Adipose tissue (tissue), 3 donors: ENCODE results near the gene PSKH1. TPM values are rescaled to one million over a fixed set of nuclear protein-coding genes. Genes with fewer than 3 reads are reported as not detected.
A peak's percentile ranks its signal among the peaks of the same experiment; 100 is the strongest.
"Not testable (repeated sequence)": the region's sequence is repeated elsewhere in the genome, so short reads cannot be mapped to it uniquely, and the experiment has no call there.

ENCODE experiments used
- H3K27ac ChIP-seq: one replicate; pipeline ENCODE4 v1.5.1; 2013; ENCODE audit warnings: low read depth, low read length
- WGBS, 3 donors: extraction: QIAGEN DNeasy Blood & Tissue Kit; methylation state at CpG; one replicate each; pipeline ENCODE4 v1.1.7; 2013; 5-methylcytosine and 5-hydroxymethylcytosine counted together
- polyA plus RNA-seq, 3 donors: library from polyadenylated mRNA; stranded (reverse); fragments of 200-250 nt; gene quantifications; one replicate each; pipeline ENCODE4 v1.2.3, GENCODE V29; 2013
- donor health status: healthy with polysubstance abuse.
- donor health status: Bipolar disorder and iron deficiency.
- donor health status: healthy.

The PSKH1 gene
- polyA plus RNA-seq, 3 donors, result 19.2 to 26.8 (median 23.5) TPM

GRCh38 chr16:67932462-67932840 lies 39.4 kb downstream of the PSKH1 start:
- WGBS, 3 donors, result 64 to 92% (median 91%) methylated on average over 4 of the region's 4 CpGs
- H3K27ac ChIP-seq, result no peak overlapping the region

GRCh38 chr16:67933805-67934204 lies 40.8 kb downstream of the PSKH1 start:
- H3K27ac ChIP-seq, result no peak overlapping the region
- 74 to 88% (median 86%) methylated on average over 7 of the region's 7 CpGs for WGBS, 3 donors

GRCh38 chr16:67934306-67935100 lies 41.4 kb downstream of the PSKH1 start:
- no peak overlapping the region for H3K27ac ChIP-seq
- WGBS, 3 donors, result 34 to 75% (median 72%) methylated on average over 13 of the region's 13 CpGs

- H3K27ac ChIP-seq, result no peak overlapping the region
- WGBS, 3 donors, result 18 to 46% (median 42%) methylated on average over 13 of the region's 13 CpGs
These were observed 42.0 kb downstream of the PSKH1 start for GRCh38 chr16:67935101-67935401.

GRCh38 chr16:67935402-67936123 lies 42.5 kb downstream of the PSKH1 start:
- H3K27ac ChIP-seq, result peak overlapping the region; percentile 57
- 3 to 7% (median 5%) methylated on average over 55 of the region's 55 CpGs for WGBS, 3 donors

GRCh38 chr16:67936124-67936879 lies 43.2 kb downstream of the PSKH1 start, which contains the start of gene PSMB10:
Gene PSMB10 (minus strand): TSS chr16:67936850. CDS start chr16:67936749, 101 bp downstream.
- 0 to 1% (median 0%) methylated on average over 52 to 54 of the region's 54 CpGs for WGBS, 3 donors
- peak within 1 kb of the TSS; percentile 57 for H3K27ac ChIP-seq

- H3K27ac ChIP-seq, result peak overlapping the region; percentile 51
- 44 to 47% (median 46%) methylated on average over 6 of the region's 6 CpGs for WGBS, 3 donors
These were observed 44.0 kb downstream of the PSKH1 start for GRCh38 chr16:67936880-67937605.

- WGBS, 3 donors, result 87 to 97% (median 91%) methylated on average over 4 to 5 of the region's 5 CpGs
- not testable (repeated sequence) for H3K27ac ChIP-seq
These were observed 44.7 kb downstream of the PSKH1 start for GRCh38 chr16:67937713-67938112.

GRCh38 chr16:67939507-67940445 lies 46.7 kb downstream of the PSKH1 start:
- 66 to 71% (median 68%) methylated on average over 31 to 33 of the region's 33 CpGs for WGBS, 3 donors
- H3K27ac ChIP-seq, result no peak overlapping the region

- WGBS, 3 donors, result 92 to 97% (median 95%) methylated on average over 5 of the region's 5 CpGs
These were observed 47.5 kb downstream of the PSKH1 start for GRCh38 chr16:67940446-67941089.

GRCh38 chr16:67941469-67942199 lies 48.6 kb downstream of the PSKH1 start:
- WGBS, 3 donors, result 78 to 87% (median 81%) methylated on average over 9 of the region's 9 CpGs
- no peak overlapping the region for H3K27ac ChIP-seq

More at GRCh38 chr16:67940446-67941089, 47.5 kb downstream of the PSKH1 start:
- H3K27ac ChIP-seq, result no peak overlapping the region

- no peak overlapping the region for H3K27ac ChIP-seq
- 72 to 80% (median 80%) methylated on average over 6 of the region's 6 CpGs for WGBS, 3 donors
These were observed 49.1 kb downstream of the PSKH1 start for GRCh38 chr16:67942200-67942509.

GRCh38 chr16:67942510-67943255 lies 49.6 kb downstream of the PSKH1 start:
- H3K27ac ChIP-seq, result no peak overlapping the region
- WGBS, 3 donors, result 80 to 91% (median 85%) methylated on average over 27 of the region's 27 CpGs

GRCh38 chr16:67943256-67943618 lies 50.2 kb downstream of the PSKH1 start:
- 83 to 89% (median 85%) methylated on average over 6 of the region's 6 CpGs for WGBS, 3 donors
- H3K27ac ChIP-seq, result no peak overlapping the region

- 58 to 67% (median 59%) methylated on average over 21 to 23 of the region's 23 CpGs for WGBS, 3 donors
- no peak within 1 kb of the TSS for H3K27ac ChIP-seq
These were observed 50.8 kb downstream of the PSKH1 start, which contains the start of gene LCAT for GRCh38 chr16:67943619-67944504. Gene LCAT (minus strand): TSS chr16:67944120. CDS start chr16:67944101, 19 bp downstream.
